ENCODE data around the gene INPPL1.

DNA sequence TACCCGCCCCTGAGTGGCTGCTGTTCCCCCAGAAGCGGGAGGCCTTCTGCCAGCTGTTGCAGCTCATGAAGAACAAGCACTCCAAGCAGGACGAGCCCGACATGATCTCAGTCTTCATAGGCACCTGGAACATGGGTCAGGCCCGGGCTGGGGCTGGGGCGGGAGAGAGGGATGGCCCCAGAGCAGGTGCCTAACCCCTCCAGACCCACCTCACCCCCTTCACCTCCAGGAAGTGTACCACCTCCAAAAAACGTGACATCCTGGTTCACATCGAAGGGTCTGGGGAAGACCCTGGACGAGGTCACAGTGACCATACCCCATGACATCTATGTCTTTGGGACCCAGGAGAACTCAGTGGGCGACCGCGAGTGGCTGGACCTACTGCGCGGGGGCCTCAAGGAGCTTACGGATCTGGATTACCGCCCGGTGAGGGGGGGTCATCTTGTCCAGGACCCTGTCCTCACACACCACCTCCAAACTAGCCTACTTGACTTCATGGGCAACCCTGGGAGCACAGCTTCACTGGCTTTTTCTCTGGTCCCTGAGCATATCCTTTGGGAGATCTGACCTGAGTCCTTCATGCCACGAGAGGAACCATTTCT, 6.3 kb downstream of the INPPL1 start:
- TF ChIP-seq, protein P1, sequence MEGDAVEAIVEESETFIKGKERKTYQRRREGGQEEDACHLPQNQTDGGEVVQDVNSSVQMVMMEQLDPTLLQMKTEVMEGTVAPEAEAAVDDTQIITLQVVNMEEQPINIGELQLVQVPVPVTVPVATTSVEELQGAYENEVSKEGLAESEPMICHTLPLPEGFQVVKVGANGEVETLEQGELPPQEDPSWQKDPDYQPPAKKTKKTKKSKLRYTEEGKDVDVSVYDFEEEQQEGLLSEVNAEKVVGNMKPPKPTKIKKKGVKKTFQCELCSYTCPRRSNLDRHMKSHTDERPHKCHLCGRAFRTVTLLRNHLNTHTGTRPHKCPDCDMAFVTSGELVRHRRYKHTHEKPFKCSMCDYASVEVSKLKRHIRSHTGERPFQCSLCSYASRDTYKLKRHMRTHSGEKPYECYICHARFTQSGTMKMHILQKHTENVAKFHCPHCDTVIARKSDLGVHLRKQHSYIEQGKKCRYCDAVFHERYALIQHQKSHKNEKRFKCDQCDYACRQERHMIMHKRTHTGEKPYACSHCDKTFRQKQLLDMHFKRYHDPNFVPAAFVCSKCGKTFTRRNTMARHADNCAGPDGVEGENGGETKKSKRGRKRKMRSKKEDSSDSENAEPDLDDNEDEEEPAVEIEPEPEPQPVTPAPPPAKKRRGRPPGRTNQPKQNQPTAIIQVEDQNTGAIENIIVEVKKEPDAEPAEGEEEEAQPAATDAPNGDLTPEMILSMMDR (IDR thresholded peaks at IDR 0.05), result no peak
- TF ChIP-seq POLR2A (IDR thresholded peaks at IDR 0.05), result no peak

All from body of pancreas (tissue), 4 donors.